DND-41 (cell line): ENCODE data around the gene CUBN.

Source experiments
- ATAC-seq: fragments of 200-7000 bp; cut with Tn5 transposase; 3 replicates; pipeline ENCODE4 v1.9.1; 2021; ENCODE audit warnings: low read depth; ENCODE audit not compliant: insufficient read depth
- DNase-seq: peaks from one replicate; pipeline ENCODE4 v3.0.0-alpha.2; 2020
- H2AFZ ChIP-seq: 2 replicates; pipeline ENCODE4 v1.6.0; 2012; ENCODE audit warnings: low read depth, low read length
- H3K27ac ChIP-seq: 2 replicates; pipeline ENCODE4 v1.5.1; 2012; ENCODE audit warnings: low read length, inconsistent platforms
- H3K27me3 ChIP-seq: fragments of 200-600 bp; sonication (generic); 2 replicates; pipeline ENCODE4 v1.6.0; 2012; ENCODE audit warnings: low read length, mild to moderate bottlenecking, inconsistent platforms; ENCODE audit not compliant: insufficient read depth, poor library complexity
- H3K36me3 ChIP-seq: 2 replicates; pipeline ENCODE4 v1.5.1; 2012; ENCODE audit warnings: low read length, inconsistent platforms; ENCODE audit not compliant: insufficient read depth
- H3K4me1 ChIP-seq: 2 replicates; pipeline ENCODE4 v1.5.1; 2012; ENCODE audit warnings: mild to moderate bottlenecking, low read length; ENCODE audit not compliant: insufficient read depth
- H3K4me2 ChIP-seq: 2 replicates; pipeline ENCODE4 v1.6.0; 2012; ENCODE audit warnings: mild to moderate bottlenecking, moderate library complexity, low read length, inconsistent platforms; ENCODE audit not compliant: insufficient read depth
- H3K4me3 ChIP-seq, 2 experiments: fragments of 200-600 bp in 1 of 2; shearing (Covaris generic) in 1 of 2; 2 replicates each; pipeline ENCODE4 v1.5.1; 2012 to 2016; ENCODE audit warnings: inconsistent platforms in 2 of 2, low read length in 2 of 2, mild to moderate bottlenecking in 2 of 2, low read depth in 1 of 2, moderate library complexity in 1 of 2
- H3K79me2 ChIP-seq: 2 replicates; pipeline ENCODE4 v1.6.0; 2012; ENCODE audit warnings: low read length, inconsistent platforms; ENCODE audit not compliant: insufficient read depth
- H3K9ac ChIP-seq: 2 replicates; pipeline ENCODE4 v1.6.0; 2012; ENCODE audit warnings: low read depth, mild to moderate bottlenecking, inconsistent platforms, low read length, moderate library complexity
- H3K9me3 ChIP-seq: 2 replicates; pipeline ENCODE4 v1.5.1; 2012; ENCODE audit warnings: low read length, moderate library complexity, mild to moderate bottlenecking, inconsistent platforms; ENCODE audit not compliant: insufficient read depth, severe bottlenecking
- H4K20me1 ChIP-seq: 2 replicates; pipeline ENCODE4 v1.6.0; 2012; ENCODE audit warnings: low read length; ENCODE audit not compliant: insufficient read depth
- EZH2 ChIP-seq: IDR thresholded peaks from 3 replicates; pipeline ENCODE4 v1.6.1; 2012; ENCODE audit warnings: borderline replicate concordance, low read depth, mild to moderate bottlenecking, moderate library complexity, low read length, inconsistent platforms; ENCODE audit not compliant: severe bottlenecking
- TF ChIP-seq, protein P1 (sequence below): IDR thresholded peaks from 2 replicates; pipeline ENCODE4 v1.5.1; 2012; ENCODE audit warnings: borderline replicate concordance, low read length, moderate library complexity, mild to moderate bottlenecking; ENCODE audit not compliant: poor library complexity, severe bottlenecking; ENCODE audit errors: extremely low read depth

The CUBN gene

DNA sequence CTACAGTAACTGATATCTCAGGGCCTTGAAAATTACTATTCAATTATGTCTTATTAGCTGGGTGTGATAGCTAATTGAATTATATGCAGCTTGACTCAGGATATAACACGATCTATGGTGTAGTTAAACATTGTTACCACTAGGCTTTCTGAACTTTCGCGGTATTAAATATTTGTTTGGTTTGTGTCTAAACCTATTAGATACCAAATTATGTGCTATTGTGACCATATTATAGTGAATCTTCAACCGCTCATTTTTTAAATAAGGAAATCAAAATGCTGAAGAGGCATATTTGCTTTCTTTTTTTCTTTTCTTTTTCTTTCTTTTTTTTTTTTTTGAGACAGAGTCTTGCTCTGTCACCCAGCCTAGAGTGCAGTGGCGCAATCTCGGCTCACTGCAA lies 213.1 kb downstream of the CUBN start:
- Histone ChIP-seq H3K27ac (no peak overlapping the region), H3K4me3 (no peak overlapping the region), H4K20me1 (no peaks in the 10 kb centered on the region), H3K79me2 (no peaks in the 10 kb centered on the region), H2AFZ (no peak overlapping the region), H3K4me1 (no peaks in the 10 kb centered on the region), H3K36me3 (no peaks in the 10 kb centered on the region), H3K9me3 (no peaks in the 10 kb centered on the region), H3K9ac (no peak overlapping the region), H3K27me3 (no peaks in the 10 kb centered on the region), H3K4me2 (no peak overlapping the region)
- no peak for DNase-seq
- ATAC-seq = no peak
- TF ChIP-seq, protein P1, sequence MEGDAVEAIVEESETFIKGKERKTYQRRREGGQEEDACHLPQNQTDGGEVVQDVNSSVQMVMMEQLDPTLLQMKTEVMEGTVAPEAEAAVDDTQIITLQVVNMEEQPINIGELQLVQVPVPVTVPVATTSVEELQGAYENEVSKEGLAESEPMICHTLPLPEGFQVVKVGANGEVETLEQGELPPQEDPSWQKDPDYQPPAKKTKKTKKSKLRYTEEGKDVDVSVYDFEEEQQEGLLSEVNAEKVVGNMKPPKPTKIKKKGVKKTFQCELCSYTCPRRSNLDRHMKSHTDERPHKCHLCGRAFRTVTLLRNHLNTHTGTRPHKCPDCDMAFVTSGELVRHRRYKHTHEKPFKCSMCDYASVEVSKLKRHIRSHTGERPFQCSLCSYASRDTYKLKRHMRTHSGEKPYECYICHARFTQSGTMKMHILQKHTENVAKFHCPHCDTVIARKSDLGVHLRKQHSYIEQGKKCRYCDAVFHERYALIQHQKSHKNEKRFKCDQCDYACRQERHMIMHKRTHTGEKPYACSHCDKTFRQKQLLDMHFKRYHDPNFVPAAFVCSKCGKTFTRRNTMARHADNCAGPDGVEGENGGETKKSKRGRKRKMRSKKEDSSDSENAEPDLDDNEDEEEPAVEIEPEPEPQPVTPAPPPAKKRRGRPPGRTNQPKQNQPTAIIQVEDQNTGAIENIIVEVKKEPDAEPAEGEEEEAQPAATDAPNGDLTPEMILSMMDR = no peak
- TF ChIP-seq EZH2 = no peak

DNA sequence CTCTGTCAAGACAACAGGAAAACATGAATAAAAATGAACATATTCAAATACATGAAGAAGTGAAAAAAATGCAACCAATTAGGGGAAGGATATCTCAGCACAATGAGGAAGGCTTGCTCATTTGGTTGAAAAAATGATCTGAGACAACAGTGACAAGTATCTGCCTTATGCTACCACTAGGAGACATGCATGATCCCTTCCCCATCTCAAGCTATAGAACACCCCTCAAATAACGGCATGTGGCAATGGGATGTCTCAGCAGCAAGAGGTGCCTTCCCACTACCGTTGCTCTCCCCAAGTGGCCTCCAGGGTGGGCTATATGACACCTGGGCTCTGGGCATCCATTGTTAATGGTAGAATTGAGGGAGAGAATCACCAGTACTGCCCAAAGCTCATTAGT lies 214.3 kb downstream of the CUBN start:
- Histone ChIP-seq H3K36me3 (no peaks in the 10 kb centered on the region), H3K9me3 (no peaks in the 10 kb centered on the region), H3K4me3 (no peak overlapping the region), H3K9ac (no peak overlapping the region), H4K20me1 (no peaks in the 10 kb centered on the region), H3K4me2 (no peak overlapping the region), H2AFZ (no peak overlapping the region), H3K27ac (no peak overlapping the region), H3K79me2 (no peaks in the 10 kb centered on the region), H3K27me3 (no peaks in the 10 kb centered on the region), H3K4me1 (no peaks in the 10 kb centered on the region)
- peak; percentile 37; the same call in 1 of the 3 replicates for ATAC-seq
- no peak for DNase-seq
- no peak for TF ChIP-seq EZH2
- TF ChIP-seq, protein P1 = peak; percentile 26

DNA sequence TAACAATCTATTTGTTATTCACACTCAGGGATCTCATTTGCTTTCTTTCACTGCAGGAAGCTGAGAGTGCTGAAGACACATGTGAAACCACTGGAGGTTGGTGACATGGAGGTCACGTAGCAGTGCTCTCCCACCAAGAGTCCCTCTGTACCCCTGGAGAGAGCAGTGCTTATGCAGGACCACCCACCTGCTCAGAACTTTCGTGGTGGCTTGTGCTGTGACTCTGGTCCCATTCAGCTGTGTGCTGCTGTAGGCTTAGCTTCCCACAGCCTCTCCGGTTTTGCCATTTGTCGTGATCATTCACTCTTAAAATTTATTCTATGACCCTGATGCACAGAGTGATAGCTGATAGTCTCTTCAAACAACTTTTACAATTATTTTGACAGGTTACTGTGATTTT lies 216.3 kb downstream of the CUBN start:
- no peaks in the 10 kb centered on the region for H3K4me1 ChIP-seq
- ATAC-seq = 0 out of 3 replicates have a peak, but pooled peaks have one; percentile 35
- no peak overlapping the region for H3K27ac ChIP-seq
- H3K4me3 ChIP-seq = no peak overlapping the region
- no peak overlapping the region for H3K9ac ChIP-seq
- no peak for DNase-seq
- H3K27me3 ChIP-seq = no peaks in the 10 kb centered on the region
- H3K79me2 ChIP-seq = no peaks in the 10 kb centered on the region
- no peaks in the 10 kb centered on the region for H3K36me3 ChIP-seq
- H2AFZ ChIP-seq = no peak overlapping the region
- no peak overlapping the region for H3K4me2 ChIP-seq
- H4K20me1 ChIP-seq = no peaks in the 10 kb centered on the region
- no peak for TF ChIP-seq EZH2
- TF ChIP-seq, protein P1 = no peak
- no peaks in the 10 kb centered on the region for H3K9me3 ChIP-seq

DNA sequence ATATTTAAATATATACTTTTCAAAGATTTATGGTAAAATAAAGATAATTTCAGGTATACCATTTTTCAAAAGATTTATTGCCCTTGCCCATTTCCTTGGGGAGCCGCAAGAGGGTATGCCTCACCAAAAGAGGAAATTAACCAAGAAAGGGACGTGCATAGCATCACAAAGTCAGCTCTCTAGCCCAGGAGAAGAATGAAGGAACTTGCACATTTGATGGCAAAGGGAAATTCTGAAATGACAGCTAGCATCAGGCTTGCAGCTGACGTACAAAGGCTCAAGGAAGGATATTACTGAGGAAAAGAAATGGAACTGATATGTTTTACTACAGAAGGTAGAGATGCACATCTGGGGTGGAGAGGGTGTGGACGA lies 218.8 kb downstream of the CUBN start:
- no peaks in the 10 kb centered on the region for H3K9me3 ChIP-seq

More for the DNA sequence above, 218.8 kb downstream of the CUBN start:
- no peak overlapping the region for H2AFZ ChIP-seq
- no peak for ATAC-seq
- H3K79me2 ChIP-seq = no peaks in the 10 kb centered on the region
- TF ChIP-seq EZH2 = no peak
- TF ChIP-seq, protein P1 = no peak
- H4K20me1 ChIP-seq = no peaks in the 10 kb centered on the region
- no peaks in the 10 kb centered on the region for H3K4me1 ChIP-seq
- H3K27ac ChIP-seq = no peak overlapping the region
- H3K36me3 ChIP-seq = no peaks in the 10 kb centered on the region
- H3K4me2 ChIP-seq = no peak overlapping the region
- no peak for DNase-seq
- no peak overlapping the region for H3K9ac ChIP-seq
- no peak overlapping the region for H3K4me3 ChIP-seq
- no peaks in the 10 kb centered on the region for H3K27me3 ChIP-seq
